Measurements from ENCODE around the gene HSPA12B. TPM values are rescaled to one million over a fixed set of nuclear protein-coding genes. Genes with fewer than 3 reads are reported as not detected.

HSPA12B gene
- total RNA-seq, 1 experiment from 2014 or later: 2.7 TPM

DNA sequence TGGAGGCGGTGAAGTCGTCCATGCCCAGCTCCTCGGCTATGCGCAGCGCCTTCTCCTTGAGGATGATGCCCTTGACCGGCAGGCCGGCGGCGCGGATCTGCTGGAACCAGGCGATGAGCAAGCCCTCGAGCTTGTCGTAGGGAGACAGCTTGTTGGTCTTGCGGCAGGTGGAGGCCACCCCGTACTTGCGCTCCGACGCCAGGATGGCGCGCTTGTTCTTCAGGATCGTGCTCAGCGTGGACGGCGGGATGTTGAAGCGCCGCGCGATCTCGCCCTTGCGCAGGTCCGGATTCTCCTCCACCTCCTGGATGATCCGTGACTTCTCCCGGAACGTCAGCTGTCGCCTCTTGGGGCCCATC is 53.6 kb downstream of the HSPA12B start:
- no peak overlapping the region for H2BK5ac ChIP-seq (ENCODE audit: insufficient read length, low read length)
- H2BK12ac ChIP-seq (ENCODE audit: insufficient read length, low read depth, low read length): no peak overlapping the region
- H3K14ac ChIP-seq (ENCODE audit: insufficient read depth, low read length): peak overlapping the region; percentile 86
- WGBS (ENCODE audit: extremely low coverage, insufficient read length, low lambda C conversion rate): no CpG with 5 or more reads among the region's 35 CpGs
- Mint-ChIP-seq H3K27me3 (ENCODE audit: low read depth) (peaks cover 26% of the 10 kb centered on the region), H3K4me1 (peaks cover 17 to 25% of the 10 kb centered on the region in 2 experiments), H3K36me3 (ENCODE audit: insufficient read depth in 1 of 3, low read depth in 3 of 3) (peaks cover 5 to 12% (median 8%) of the 10 kb centered on the region in 3 experiments), H3K9me3 (no peaks in the 10 kb centered on the region), H3K4me3 (peak overlapping the region; percentile 84 to 91), H3K27ac (peak overlapping the region in 1 of 3 experiments; percentile 75; a peak in 1 of 7 replicates)
- H2BK15ac ChIP-seq (ENCODE audit: low read depth, low read length): no peak overlapping the region
- no peak overlapping the region for H3K23ac ChIP-seq (ENCODE audit: insufficient read length, low read depth, low read length)
- no peak overlapping the region for H3K27ac ChIP-seq (ENCODE audit: insufficient read length, low read depth, low read length)
- no peaks in the 10 kb centered on the region for H3K79me2 ChIP-seq (ENCODE audit: insufficient read depth, low read length)
- no peak overlapping the region for H2AFZ ChIP-seq (ENCODE audit: low read length)
- no peak overlapping the region for H3T11ph ChIP-seq (ENCODE audit: low read length)
- peak overlapping the region; percentile 62 for H3K9ac ChIP-seq (ENCODE audit: extremely low read depth, insufficient read length, low read length)
- no peaks in the 10 kb centered on the region for H3K9me3 ChIP-seq (ENCODE audit: control insufficient read depth, low read depth, low read length)
- H4K5ac ChIP-seq (ENCODE audit: insufficient read length, low read depth, low read length): no peak overlapping the region
- H3K18ac ChIP-seq (ENCODE audit: insufficient read length, low read depth, low read length): no peak overlapping the region
- no peak overlapping the region for H2AK5ac ChIP-seq (ENCODE audit: insufficient read length, low read length)
- no peak overlapping the region for H3K4ac ChIP-seq (ENCODE audit: low read depth, low read length)
- H3K4me2 ChIP-seq (ENCODE audit: insufficient read depth, insufficient read length, low read length): peak overlapping the region; percentile 77
- no peak overlapping the region for H4K91ac ChIP-seq (ENCODE audit: insufficient read length, low read depth, low read length)
- no peak overlapping the region for H2BK120ac ChIP-seq (ENCODE audit: low read depth, low read length, poor library complexity, severe bottlenecking)
- no peaks in the 10 kb centered on the region for H3K27me3 ChIP-seq (ENCODE audit: insufficient read depth, low read length)
- H4K8ac ChIP-seq (replicated peaks; ENCODE audit: insufficient read length, low read depth, low read length): no peak overlapping the region
- H3K56ac ChIP-seq (ENCODE audit: insufficient read length, low read depth, low read length): no peak overlapping the region
- H3K79me1 ChIP-seq (ENCODE audit: insufficient read depth, low read depth, low read length, poor library complexity, severe bottlenecking): no peaks in the 10 kb centered on the region
- H3K23me2 ChIP-seq (ENCODE audit: insufficient read length, low read depth, low read length, poor library complexity, severe bottlenecking): peaks cover 8% of the 10 kb centered on the region
- no peaks in the 10 kb centered on the region for H4K20me1 ChIP-seq (ENCODE audit: control insufficient read depth, insufficient read depth, insufficient read length)
- H2BK20ac ChIP-seq (ENCODE audit: low read depth, low read length, poor library complexity, severe bottlenecking): no peak overlapping the region
- H3K4me1 ChIP-seq (ENCODE audit: insufficient read depth, low read length): no peaks in the 10 kb centered on the region
- TF ChIP-seq, protein P1, sequence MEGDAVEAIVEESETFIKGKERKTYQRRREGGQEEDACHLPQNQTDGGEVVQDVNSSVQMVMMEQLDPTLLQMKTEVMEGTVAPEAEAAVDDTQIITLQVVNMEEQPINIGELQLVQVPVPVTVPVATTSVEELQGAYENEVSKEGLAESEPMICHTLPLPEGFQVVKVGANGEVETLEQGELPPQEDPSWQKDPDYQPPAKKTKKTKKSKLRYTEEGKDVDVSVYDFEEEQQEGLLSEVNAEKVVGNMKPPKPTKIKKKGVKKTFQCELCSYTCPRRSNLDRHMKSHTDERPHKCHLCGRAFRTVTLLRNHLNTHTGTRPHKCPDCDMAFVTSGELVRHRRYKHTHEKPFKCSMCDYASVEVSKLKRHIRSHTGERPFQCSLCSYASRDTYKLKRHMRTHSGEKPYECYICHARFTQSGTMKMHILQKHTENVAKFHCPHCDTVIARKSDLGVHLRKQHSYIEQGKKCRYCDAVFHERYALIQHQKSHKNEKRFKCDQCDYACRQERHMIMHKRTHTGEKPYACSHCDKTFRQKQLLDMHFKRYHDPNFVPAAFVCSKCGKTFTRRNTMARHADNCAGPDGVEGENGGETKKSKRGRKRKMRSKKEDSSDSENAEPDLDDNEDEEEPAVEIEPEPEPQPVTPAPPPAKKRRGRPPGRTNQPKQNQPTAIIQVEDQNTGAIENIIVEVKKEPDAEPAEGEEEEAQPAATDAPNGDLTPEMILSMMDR (conservative IDR thresholded peaks at IDR 0.05): no peak
- no peak for DNase-seq

Measured in H9 (cell line).